Adipocyte (in vitro differentiated cells): ENCODE data around the gene MCU.
A peak's percentile ranks its signal among the peaks of the same experiment; 100 is the strongest.

ENCODE experiments used
- DNase-seq: peaks from one replicate; pipeline ENCODE4 v3.0.0-alpha.2; 2015; ENCODE audit warnings: low read depth
- H3K27me3 ChIP-seq: replicated peaks from 2 replicates; pipeline ENCODE4 v1.7.0; 2013; ENCODE audit warnings: mild to moderate bottlenecking, low read length, moderate library complexity; ENCODE audit not compliant: control insufficient read depth, insufficient read depth
- H3K36me3 ChIP-seq: 2 replicates; pipeline ENCODE4 v1.7.0; 2013; ENCODE audit warnings: low read length, mild to moderate bottlenecking, moderate library complexity; ENCODE audit not compliant: control insufficient read depth, insufficient read depth, severe bottlenecking
- H3K4me1 ChIP-seq: 2 replicates; pipeline ENCODE4 v1.7.0; 2013; ENCODE audit warnings: mild to moderate bottlenecking, low read length, moderate library complexity; ENCODE audit not compliant: control insufficient read depth, insufficient read depth
- H3K4me3 ChIP-seq: 2 replicates; pipeline ENCODE4 v1.7.0; 2013; ENCODE audit warnings: mild to moderate bottlenecking, low read length, moderate library complexity
- H3K9ac ChIP-seq: 2 replicates; pipeline ENCODE4 v1.7.0; 2013; ENCODE audit warnings: mild to moderate bottlenecking, low read length, moderate library complexity
- H3K9me3 ChIP-seq: 2 replicates; pipeline ENCODE4 v1.7.0; 2013; ENCODE audit warnings: mild to moderate bottlenecking, low read length, moderate library complexity; ENCODE audit not compliant: control insufficient read depth

The MCU gene

GRCh38 chr10:72830625-72831024 lies 138.7 kb downstream of the MCU start:
- Histone ChIP-seq H3K36me3 (no peaks in the 10 kb centered on the region), H3K4me3 (no peak overlapping the region), H3K9me3 (no peaks in the 10 kb centered on the region), H3K9ac (no peak overlapping the region), H3K27me3 (no peaks in the 10 kb centered on the region), H3K4me1 (peaks cover 29% of the 10 kb centered on the region)
- DNase-seq, result no peak

- H3K27me3 ChIP-seq, result no peaks in the 10 kb centered on the region
- no peaks in the 10 kb centered on the region for H3K36me3 ChIP-seq
These were observed 139.9 kb downstream of the MCU start for GRCh38 chr10:72831696-72832409.

GRCh38 chr10:72832701-72833100 lies 140.8 kb downstream of the MCU start:
- Histone ChIP-seq H3K4me3 (peak overlapping the region; percentile 76), H3K9me3 (no peaks in the 10 kb centered on the region), H3K9ac (peak overlapping the region; percentile 50), H3K36me3 (no peaks in the 10 kb centered on the region), H3K4me1 (peaks cover 32% of the 10 kb centered on the region), H3K27me3 (no peaks in the 10 kb centered on the region)
- DNase-seq, result peak; percentile 20

More at GRCh38 chr10:72831696-72832409, 139.9 kb downstream of the MCU start:
- no peaks in the 10 kb centered on the region for H3K9me3 ChIP-seq
- peak overlapping the region; percentile 76 for H3K4me3 ChIP-seq
- peaks cover 32% of the 10 kb centered on the region for H3K4me1 ChIP-seq
- peak overlapping the region; percentile 50 for H3K9ac ChIP-seq
- DNase-seq, result peak; percentile 8

GRCh38 chr10:72834183-72834825 lies 142.4 kb downstream of the MCU start:
- Histone ChIP-seq H3K36me3 (no peaks in the 10 kb centered on the region), H3K4me3 (no peak overlapping the region), H3K9me3 (no peaks in the 10 kb centered on the region), H3K27me3 (no peaks in the 10 kb centered on the region), H3K4me1 (peaks cover 32% of the 10 kb centered on the region), H3K9ac (no peak overlapping the region)
- peak; percentile 89 for DNase-seq

- no peak for DNase-seq
- Histone ChIP-seq H3K36me3 (no peaks in the 10 kb centered on the region), H3K9ac (no peak overlapping the region), H3K4me1 (peaks cover 6% of the 10 kb centered on the region), H3K9me3 (no peaks in the 10 kb centered on the region), H3K4me3 (no peak overlapping the region), H3K27me3 (no peaks in the 10 kb centered on the region)
These were observed 148.4 kb downstream of the MCU start for GRCh38 chr10:72840319-72840718.

GRCh38 chr10:72841487-72841886 lies 149.5 kb downstream of the MCU start:
- Histone ChIP-seq H3K9me3 (no peaks in the 10 kb centered on the region), H3K4me3 (no peak overlapping the region), H3K36me3 (no peaks in the 10 kb centered on the region), H3K27me3 (no peaks in the 10 kb centered on the region), H3K9ac (no peak overlapping the region), H3K4me1 (no peaks in the 10 kb centered on the region)
- no peak for DNase-seq

- Histone ChIP-seq H3K9me3 (no peaks in the 10 kb centered on the region), H3K9ac (no peak overlapping the region), H3K4me1 (no peaks in the 10 kb centered on the region), H3K36me3 (no peaks in the 10 kb centered on the region), H3K4me3 (no peak overlapping the region), H3K27me3 (no peaks in the 10 kb centered on the region)
- DNase-seq, result no peak
These were observed 150.2 kb downstream of the MCU start for GRCh38 chr10:72842164-72842563.

GRCh38 chr10:72846238-72846637 lies 154.3 kb downstream of the MCU start:
- Histone ChIP-seq H3K9me3 (no peaks in the 10 kb centered on the region), H3K36me3 (no peaks in the 10 kb centered on the region), H3K27me3 (no peaks in the 10 kb centered on the region), H3K4me3 (no peak overlapping the region), H3K4me1 (no peaks in the 10 kb centered on the region), H3K9ac (no peak overlapping the region)
- peak; percentile 7 for DNase-seq

GRCh38 chr10:72847681-72848080 lies 155.7 kb downstream of the MCU start:
- no peak for DNase-seq
- no peaks in the 10 kb centered on the region for H3K4me1 ChIP-seq
- no peaks in the 10 kb centered on the region for H3K36me3 ChIP-seq
- H3K9ac ChIP-seq, result no peak overlapping the region
- no peak overlapping the region for H3K4me3 ChIP-seq
- no peaks in the 10 kb centered on the region for H3K27me3 ChIP-seq
- no peaks in the 10 kb centered on the region for H3K9me3 ChIP-seq

GRCh38 chr10:72850861-72851260 lies 158.9 kb downstream of the MCU start:
- no peak overlapping the region for H3K4me3 ChIP-seq
- H3K9ac ChIP-seq, result no peak overlapping the region
- H3K36me3 ChIP-seq, result no peaks in the 10 kb centered on the region
- H3K27me3 ChIP-seq, result no peaks in the 10 kb centered on the region
- no peaks in the 10 kb centered on the region for H3K4me1 ChIP-seq
- H3K9me3 ChIP-seq, result peaks cover 2% of the 10 kb centered on the region
- DNase-seq, result peak; percentile 7

GRCh38 chr10:72851509-72851908 lies 159.6 kb downstream of the MCU start:
- Histone ChIP-seq H3K9me3 (peaks cover 2% of the 10 kb centered on the region), H3K27me3 (no peaks in the 10 kb centered on the region), H3K9ac (no peak overlapping the region), H3K4me3 (no peak overlapping the region), H3K36me3 (no peaks in the 10 kb centered on the region), H3K4me1 (no peaks in the 10 kb centered on the region)
- no peak for DNase-seq
